GM12878 (cell line): Measurements from ENCODE around the gene RPS16. TPM values are rescaled to one million over a fixed set of nuclear protein-coding genes. Genes with fewer than 3 reads are reported as not detected.
A peak's percentile ranks its signal among the peaks of the same experiment; 100 is the strongest.

Experiments used
- ATAC-seq: fragments of 200-7000 bp; cut with Tn5 transposase; 3 replicates; pipeline ENCODE4 v1.9.1; 2020; ENCODE audit warnings: mild to moderate bottlenecking, moderate library complexity
- BruUV-seq: library from RNA; stranded (reverse); fragments of 400-500 nt; replicated peaks from 2 replicates; lab custom pipeline; 2021; lab: Mats Ljungman, UMichigan
- CTCF ChIA-PET: fragments of 300-600 bp; sonication (Branson Sonifier 250); formaldehyde crosslinking; extraction: SDS; loops from one replicate; lab custom pipeline; 2021; ENCODE audit warnings: inconsistent platforms; lab: Yijun Ruan, JAX
- POLR2A ChIA-PET: fragments of 350-600 bp; formaldehyde crosslinking; extraction: SDS; loops from one replicate; lab custom pipeline; 2021; ENCODE audit warnings: inconsistent platforms; lab: Charles Lee
- RAD21 ChIA-PET: fragments of 300-600 bp; sonication (Branson Sonifier 250); formaldehyde crosslinking; loops from one replicate; lab custom pipeline; 2023; ENCODE audit warnings: antibody characterized with exemption; ENCODE audit not compliant: unreplicated experiment; lab: Charles Lee
- SMC1A ChIA-PET: fragments of 300-600 bp; sonication (Branson Sonifier 250); formaldehyde crosslinking; loops from one replicate; lab custom pipeline; 2023; ENCODE audit not compliant: unreplicated experiment, uncharacterized antibody; lab: Charles Lee
- DNase-seq: peaks from one replicate; pipeline ENCODE4 v3.0.0-alpha.2; 2011; ENCODE audit warnings: low read depth, low spot score
- FAIRE-seq: peaks from 3 replicates; lab custom pipeline; 2011; peaks lifted over from hg19 to GRCh38; lab: Jason Lieb, UNC
- H2AFZ ChIP-seq: 2 replicates; pipeline ENCODE4 v1.6.0; 2011; ENCODE audit warnings: low read depth, low read length, control low read depth; ENCODE audit not compliant: control insufficient read depth
- H3K27ac ChIP-seq: 2 replicates; pipeline ENCODE4 v1.5.1; 2011; ENCODE audit warnings: control low read depth; ENCODE audit not compliant: control insufficient read depth, insufficient read depth
- H3K27me3 ChIP-seq, 2 experiments: replicated peaks in 1 of 2; 2 replicates each; pipeline versions ENCODE4 v1.6.0 to v1.6.1; 2011; ENCODE audit warnings: low read length in 1 of 2; ENCODE audit not compliant: control insufficient read depth in 2 of 2, insufficient read depth in 2 of 2
- H3K36me3 ChIP-seq, 2 experiments: 2 replicates each; pipeline ENCODE4 v1.5.1; 2011; ENCODE audit warnings: low read length in 1 of 2; ENCODE audit not compliant: control insufficient read depth in 2 of 2, insufficient read depth in 2 of 2
- H3K4me1 ChIP-seq: 2 replicates; pipeline ENCODE4 v1.6.1; 2011; ENCODE audit warnings: mild to moderate bottlenecking, low read length, moderate library complexity, mixed read lengths; ENCODE audit not compliant: control insufficient read depth, insufficient read depth
- H3K4me2 ChIP-seq: 2 replicates; pipeline ENCODE4 v1.6.0; 2011; ENCODE audit warnings: control low read depth; ENCODE audit not compliant: control insufficient read depth, insufficient read depth
- H3K4me3 ChIP-seq: fragments of 200-600 bp; sonication (generic); 2 replicates; pipeline ENCODE4 v1.5.1; 2016
- H3K79me2 ChIP-seq: 2 replicates; pipeline ENCODE4 v1.6.0; 2011; ENCODE audit warnings: low read length; ENCODE audit not compliant: control insufficient read depth, insufficient read depth
- H3K9ac ChIP-seq: 2 replicates; pipeline ENCODE4 v1.8.0; 2011; ENCODE audit warnings: low read length, control low read depth, mixed read lengths; ENCODE audit not compliant: control insufficient read depth, insufficient read depth
- H3K9me3 ChIP-seq: replicated peaks from 3 replicates; pipeline ENCODE4 v1.5.1; 2011; ENCODE audit warnings: mild to moderate bottlenecking, low read length; ENCODE audit not compliant: control insufficient read depth, insufficient read depth
- H4K20me1 ChIP-seq: 2 replicates; pipeline ENCODE4 v1.6.0; 2011; ENCODE audit not compliant: control insufficient read depth, insufficient read depth
- ATF2 ChIP-seq: IDR thresholded peaks from 2 replicates; pipeline ENCODE4 v1.6.1; 2012; ENCODE audit warnings: low read length, inconsistent platforms
- IKZF2 ChIP-seq, 2 experiments: fragments of 450-650 bp; IDR thresholded peaks; 2 replicates each; pipeline ENCODE4 v1.6.1; 2017; ENCODE audit warnings: mild to moderate bottlenecking in 2 of 2, moderate library complexity in 2 of 2
- IRF5 ChIP-seq: fragments of 450-650 bp; IDR thresholded peaks from 2 replicates; pipeline ENCODE4 v1.6.1; 2017; ENCODE audit warnings: borderline replicate concordance
- KDM1A ChIP-seq: fragments of 200-600 bp; sonication (generic); IDR thresholded peaks from 2 replicates; pipeline ENCODE4 v1.6.1; 2016; ENCODE audit warnings: borderline replicate concordance
- NRF1 ChIP-seq: conservative IDR thresholded peaks from 2 replicates; pipeline ENCODE4 v1.6.1; 2011; ENCODE audit warnings: mild to moderate bottlenecking, low read depth, low read length, improper control_type of control experiment
- POLR2A ChIP-seq: IDR thresholded peaks from 2 replicates; pipeline ENCODE4 v1.6.1; 2011; ENCODE audit warnings: low read depth, mild to moderate bottlenecking, low read length
- POLR2AphosphoS5 ChIP-seq: IDR thresholded peaks from 2 replicates; pipeline ENCODE4 v1.6.1; 2011; ENCODE audit warnings: mild to moderate bottlenecking, low read length, inconsistent platforms
- SMC3 ChIP-seq: IDR thresholded peaks from 2 replicates; pipeline ENCODE4 v1.6.1; 2011; ENCODE audit warnings: low read length, improper control_type of control experiment, borderline replicate concordance
- TAF1 ChIP-seq: IDR thresholded peaks from 2 replicates; pipeline ENCODE4 v1.6.1; 2011; ENCODE audit warnings: mild to moderate bottlenecking, low read depth, low read length, borderline replicate concordance
- WGBS: methylation state at CpG from one replicate; pipeline ENCODE4 v1.1.6; 2016; ENCODE audit warnings: low lambda C conversion rate; ENCODE audit not compliant: insufficient replicate concordance, insufficient coverage; ENCODE audit errors: missing lambda C conversion rate; 5-methylcytosine and 5-hydroxymethylcytosine counted together
- in situ Hi-C: fragments of 300-500 bp; cut with MboI; formaldehyde crosslinking; loops from 9 replicates; pipeline ENCODE4 v1.14.3; 2018; ENCODE audit warnings: mixed read lengths
- intact Hi-C: fragments of 100-400 bp; cut with micrococcal nuclease; formaldehyde crosslinking; loops from one replicate; pipeline ENCODE4 v1.14.2; 2022; ENCODE audit not compliant: unreplicated experiment
- polyA plus RNA-seq, 11 experiments: library from polyadenylated mRNA; depleted of rRNA in 4 of 11; unstranded in 6 of 11; stranded (reverse) in 5 of 11; fragments of >200 nt; fragmentation: Nextera tagmentation in 4 of 11; fragmentation: Illumina TruSeq in 1 of 11; extraction: Ambion mirVana in 4 of 11; extraction: Trizol in 1 of 11; gene quantifications; 1 replicate in 1 of 11; 2 replicates in 10 of 11; pipeline versions ENCODE4 v1.2.1 to v1.2.3, GENCODE V29; 2011 to 2016; ENCODE audit warnings: inconsistent platforms in 2 of 11, missing spikeins in 2 of 11, low read depth in 1 of 11
- total RNA-seq, 4 experiments: library from RNA; depleted of rRNA in 3 of 4; stranded (reverse); fragments of >200 nt in 3 of 4; fragmentation: Illumina TruSeq in 1 of 4; extraction: Trizol in 1 of 4; gene quantifications; 2 replicates each; pipeline versions ENCODE4 v1.2.1 to v1.2.3, GENCODE V29; 2013 to 2021
- TF ChIP-seq, protein P1 (sequence below): fragments of 450-650 bp; IDR thresholded peaks from 2 replicates; pipeline ENCODE4 v1.6.1; 2014; ENCODE audit warnings: mild to moderate bottlenecking
- TF ChIP-seq, protein P2 (sequence below): fragments of 450-650 bp; IDR thresholded peaks from 2 replicates; pipeline ENCODE4 v1.6.1; 2018; ENCODE audit warnings: borderline replicate concordance, mild to moderate bottlenecking; ENCODE audit not compliant: partially characterized antibody

RPS16 gene
- total and polyA plus RNA-seq, 10 of the 15 experiments (the other 5 are each of a cell fraction or from before 2014, with no cell fraction given): 148 to 4,810 (median 2,343) TPM

DNA sequence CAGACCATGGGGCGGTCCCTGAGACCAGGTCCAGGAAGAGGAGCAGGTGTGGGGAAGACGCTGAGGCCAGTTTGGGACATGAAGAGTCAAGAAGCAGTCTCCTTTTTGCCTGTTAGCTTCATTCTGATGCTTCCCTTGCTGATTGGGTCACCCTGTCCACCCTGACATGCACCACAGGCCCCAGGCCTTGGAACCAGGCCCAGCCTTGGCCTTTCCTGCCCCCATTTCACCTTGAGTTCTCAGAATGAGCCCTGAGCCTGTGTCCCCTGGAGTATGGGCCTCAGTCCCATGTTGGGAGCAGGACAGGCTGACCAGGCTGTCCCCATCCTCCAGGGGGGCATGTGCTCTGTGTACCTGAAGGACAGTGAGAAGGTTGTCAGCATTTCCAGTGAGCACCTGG is 40.0 kb upstream of the RPS16 start:
- Histone ChIP-seq H2AFZ (no peak overlapping the region), H3K4me2 (no peak overlapping the region), H3K36me3 (peaks cover 31 to 46% of the 10 kb centered on the region in 2 experiments), H4K20me1 (no peaks in the 10 kb centered on the region), H3K4me1 (no peaks in the 10 kb centered on the region; the same call in 1 of the 2 replicates), H3K9me3 (no peaks in the 10 kb centered on the region), H3K79me2 (peaks cover 3% of the 10 kb centered on the region), H3K9ac (no peak overlapping the region), H3K27me3 (no peaks in the 10 kb centered on the region), H3K27ac (no peak overlapping the region), H3K4me3 (no peak overlapping the region)
- ChIA-PET RAD21 (interaction anchor here (0.5 to 1.9 kb wide), 5 partner anchors 27 to 287 kb away, joined by 3 to 6 read pairs (median 3); no protein-coding TSS in a partner anchor), CTCF (interaction anchor here (1.1 to 3.9 kb wide), 7 partner anchors 22 to 199 kb away, joined by 3 to 41 read pairs (median 8); partner anchors contain the start of genes DLL3, EID2B, RPS16 and SUPT5H), SMC1A (no interaction called here), POLR2A (no interaction called here)
- WGBS: 75% methylated on average over 2 of the region's 2 CpGs
- DNase-seq (no peak), ATAC-seq (no peak), FAIRE-seq (no peak)
- TF ChIP-seq IRF5: no peak
- TF ChIP-seq KDM1A: no peak
- TF ChIP-seq NRF1: no peak
- TF ChIP-seq POLR2AphosphoS5: peak; percentile 62; the same call in 1 of the 2 replicates
- no peak for TF ChIP-seq IKZF2 (IDR thresholded peaks at IDR 0.05)
- TF ChIP-seq TAF1: no peak
- TF ChIP-seq, protein P1, sequence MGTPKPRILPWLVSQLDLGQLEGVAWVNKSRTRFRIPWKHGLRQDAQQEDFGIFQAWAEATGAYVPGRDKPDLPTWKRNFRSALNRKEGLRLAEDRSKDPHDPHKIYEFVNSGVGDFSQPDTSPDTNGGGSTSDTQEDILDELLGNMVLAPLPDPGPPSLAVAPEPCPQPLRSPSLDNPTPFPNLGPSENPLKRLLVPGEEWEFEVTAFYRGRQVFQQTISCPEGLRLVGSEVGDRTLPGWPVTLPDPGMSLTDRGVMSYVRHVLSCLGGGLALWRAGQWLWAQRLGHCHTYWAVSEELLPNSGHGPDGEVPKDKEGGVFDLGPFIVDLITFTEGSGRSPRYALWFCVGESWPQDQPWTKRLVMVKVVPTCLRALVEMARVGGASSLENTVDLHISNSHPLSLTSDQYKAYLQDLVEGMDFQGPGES: no peak
- TF ChIP-seq ATF2: no peak
- TF ChIP-seq SMC3: no peak
- 0 out of 2 replicates have a peak, but pooled peaks have one; percentile 53 for TF ChIP-seq POLR2A
- TF ChIP-seq, protein P2, sequence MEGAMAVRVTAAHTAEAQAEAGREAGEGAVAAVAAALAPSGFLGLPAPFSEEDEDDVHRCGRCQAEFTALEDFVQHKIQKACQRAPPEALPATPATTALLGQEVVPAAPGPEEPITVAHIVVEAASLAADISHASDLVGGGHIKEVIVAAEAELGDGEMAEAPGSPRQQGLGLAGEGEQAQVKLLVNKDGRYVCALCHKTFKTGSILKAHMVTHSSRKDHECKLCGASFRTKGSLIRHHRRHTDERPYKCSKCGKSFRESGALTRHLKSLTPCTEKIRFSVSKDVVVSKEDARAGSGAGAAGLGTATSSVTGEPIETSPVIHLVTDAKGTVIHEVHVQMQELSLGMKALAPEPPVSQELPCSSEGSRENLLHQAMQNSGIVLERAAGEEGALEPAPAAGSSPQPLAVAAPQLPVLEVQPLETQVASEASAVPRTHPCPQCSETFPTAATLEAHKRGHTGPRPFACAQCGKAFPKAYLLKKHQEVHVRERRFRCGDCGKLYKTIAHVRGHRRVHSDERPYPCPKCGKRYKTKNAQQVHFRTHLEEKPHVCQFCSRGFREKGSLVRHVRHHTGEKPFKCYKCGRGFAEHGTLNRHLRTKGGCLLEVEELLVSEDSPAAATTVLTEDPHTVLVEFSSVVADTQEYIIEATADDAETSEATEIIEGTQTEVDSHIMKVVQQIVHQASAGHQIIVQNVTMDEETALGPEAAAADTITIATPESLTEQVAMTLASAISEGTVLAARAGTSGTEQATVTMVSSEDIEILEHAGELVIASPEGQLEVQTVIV: no peak
- in situ Hi-C loops: loop anchor here (5.0 kb wide), 1 partner anchor 57 kb away; the partner anchor contains the start of gene EID2B
- intact Hi-C loops: no loop called here
- BruUV-seq: no TSS peak
